NCI-H2196 treated with DMSO at 0.1 percent for 48 hours (cell line): ENCODE results near the gene CSAG1.
"Not testable (repeated sequence)": the region's sequence is repeated elsewhere in the genome, so short reads cannot be mapped to it uniquely, and the experiment has no call there.

Source experiments
- DNase-seq: peaks from one replicate; lab custom pipeline; 2025; ENCODE audit not compliant: unreplicated experiment; lab: John Stamatoyannopoulos, UW

CSAG1 gene

GRCh38 chrX:152700390-152700789 lies 33.1 kb downstream of the CSAG1 start:
- not testable (repeated sequence) for DNase-seq

GRCh38 chrX:152697952-152698931 lies 35.3 kb downstream of the CSAG1 start, which contains the start of gene MAGEA3:
TSS of gene MAGEA3 (plus strand) at chrX:152698794. CDS start at chrX:152700833, 2,039 bp downstream.
- not testable (repeated sequence) for DNase-seq

GRCh38 chrX:152681012-152681411 lies 52.5 kb downstream of the CSAG1 start:
- DNase-seq: not testable (repeated sequence)
